ENCODE measurements around the gene C4orf46. TPM values are rescaled to one million over a fixed set of nuclear protein-coding genes. Genes with fewer than 3 reads are reported as not detected.
A peak's percentile ranks its signal among the peaks of the same experiment; 100 is the strongest.
"Not testable (repeated sequence)": the region's sequence is repeated elsewhere in the genome, so short reads cannot be mapped to it uniquely, and the experiment has no call there.

C4orf46 gene
- 10 to 100 TPM; 16.6 to 34.5 (median 22.6) TPM for polyA plus RNA-seq (ENCODE audit: insufficient read depth in 1 of 5, insufficient read length in 5 of 5, low replicate concordance in 1 of 5)
- long read RNA-seq, donor 1, transcript C4orf46-201 (2 exons, 3,521 nt) = major isoform, 10 of 11 reads
- long read RNA-seq, donor 1, partial matches to known transcripts = 0 of 11 reads
- long read RNA-seq, donor 1, other reads (novel, unspliced or antisense) = 0 of 11 reads
- long read RNA-seq, donor 2, transcript C4orf46-201 (2 exons, 3,521 nt) = major isoform, 8 of 16 reads
- long read RNA-seq, donor 2, partial matches to known transcripts = 0 of 16 reads
- long read RNA-seq, donor 2, other reads (novel, unspliced or antisense) = 6 of 16 reads
- long read RNA-seq, donor 3, transcript C4orf46-201 (2 exons, 3,521 nt) = major isoform, 13 of 17 reads
- long read RNA-seq, donor 3, partial matches to known transcripts = 0 of 17 reads
- long read RNA-seq, donor 3, other reads (novel, unspliced or antisense) = 0 of 17 reads
- long read RNA-seq, donor 4, transcript C4orf46-201 (2 exons, 3,521 nt) = major isoform, 5 of 7 reads
- long read RNA-seq, donor 4, partial matches to known transcripts = 0 of 7 reads
- long read RNA-seq, donor 4, other reads (novel, unspliced or antisense) = 0 of 7 reads
- long read RNA-seq, donor 5, transcript C4orf46-202 (2 exons, 3,358 nt) = minor isoform, 5 of 50 reads
- long read RNA-seq, donor 5, transcript C4orf46-201 (2 exons, 3,521 nt) = major isoform, 13 of 50 reads
- long read RNA-seq, donor 5, partial matches to known transcripts = 32 of 50 reads
- long read RNA-seq, donor 5, other reads (novel, unspliced or antisense) = 0 of 50 reads
- long read RNA-seq, donor 6, transcript C4orf46-201 (2 exons, 3,521 nt) = major isoform, 12 of 13 reads
- long read RNA-seq, donor 6, partial matches to known transcripts = 0 of 13 reads
- long read RNA-seq, donor 6, other reads (novel, unspliced or antisense) = 0 of 13 reads
- long read RNA-seq, donor 7, transcript C4orf46-201 (2 exons, 3,521 nt) = major isoform, 8 of 18 reads
- long read RNA-seq, donor 7, partial matches to known transcripts = 5 of 18 reads
- long read RNA-seq, donor 7, other reads (novel, unspliced or antisense) = 0 of 18 reads
- long read RNA-seq, donor 8, partial matches to known transcripts = 0 of 5 reads
- long read RNA-seq, donor 8, other reads (novel, unspliced or antisense) = 0 of 5 reads

GRCh38 chr4:158671665-158671914 is at the start of gene C4orf46:
TSS of gene C4orf46 (minus strand) at chr4:158671887. CDS start at chr4:158671801, 86 bp downstream.
- DNase-seq = no peak

GRCh38 chr4:158715802-158716201 is 44.1 kb upstream of the C4orf46 start:
- DNase-seq = no peak

GRCh38 chr4:158714937-158715336 is 43.2 kb upstream of the C4orf46 start:
- DNase-seq = no peak

GRCh38 chr4:158712622-158713021 is 40.9 kb upstream of the C4orf46 start:
- not testable (repeated sequence) for DNase-seq

GRCh38 chr4:158710814-158711213 is 39.1 kb upstream of the C4orf46 start:
- DNase-seq = no peak

GRCh38 chr4:158704274-158704673 is 32.6 kb upstream of the C4orf46 start:
- DNase-seq = no peak

GRCh38 chr4:158688813-158689212 is 17.1 kb upstream of the C4orf46 start:
- no peak for DNase-seq

- no peak for DNase-seq
These were observed 10.4 kb upstream of the C4orf46 start for GRCh38 chr4:158682066-158682465.

- DNase-seq = no peak
These were observed 9.9 kb upstream of the C4orf46 start for GRCh38 chr4:158681629-158682028.

GRCh38 chr4:158678767-158679166 is 7.1 kb upstream of the C4orf46 start:
- no peak for DNase-seq

GRCh38 chr4:158676076-158676475 is 4.4 kb upstream of the C4orf46 start:
- no peak for DNase-seq

GRCh38 chr4:158673633-158674032 is 1.9 kb upstream of the C4orf46 start:
- no peak for DNase-seq

- DNase-seq = peak; percentile 100
These were observed 474 bp upstream of the C4orf46 start, which contains the start of gene ETFDH for GRCh38 chr4:158671915-158672806. TSS of gene ETFDH (plus strand) at chr4:158672296. CDS start at chr4:158672457, 161 bp downstream.

GRCh38 chr4:158670975-158671664 is 567 bp downstream of the C4orf46 start:
- DNase-seq = peak; percentile 84 to 87

GRCh38 chr4:158669310-158669709 is 2.4 kb downstream of the C4orf46 start:
- no peak for DNase-seq

GRCh38 chr4:158667651-158668198 is 4.0 kb downstream of the C4orf46 start:
- DNase-seq = no peak

GRCh38 chr4:158666892-158667291 is 4.8 kb downstream of the C4orf46 start:
- DNase-seq = no peak

GRCh38 chr4:158664806-158665205 is 6.9 kb downstream of the C4orf46 start:
- no peak for DNase-seq

GRCh38 chr4:158663707-158664625 is 7.7 kb downstream of the C4orf46 start:
- not testable (repeated sequence) for DNase-seq

All from right lung (tissue), 10 donors.